HG03575 (cell line): ENCODE results near the gene GOLGA7B.

Experiments used
- ATAC-seq: cut with Tn5 transposase; IDR thresholded peaks from one replicate; pipeline ENCODE4 v1.9.1; 2021; ENCODE audit not compliant: unreplicated experiment, insufficient number of reproducible peaks, low FRiP score; ENCODE audit errors: extremely low read depth

GOLGA7B gene

GRCh38 chr10:97887399-97887798 is 37.8 kb downstream of the GOLGA7B start:
- ATAC-seq, result no peak

GRCh38 chr10:97888134-97888533 is 38.5 kb downstream of the GOLGA7B start:
- ATAC-seq, result no peak

GRCh38 chr10:97888641-97889262 is 39.1 kb downstream of the GOLGA7B start:
- ATAC-seq, result no peak

GRCh38 chr10:97889461-97890265 is 40.0 kb downstream of the GOLGA7B start:
- no peak for ATAC-seq

- ATAC-seq, result no peak
Measured at GRCh38 chr10:97891497-97892167, 42.0 kb downstream of the GOLGA7B start.

- no peak for ATAC-seq
Measured at GRCh38 chr10:97892506-97892905, 42.9 kb downstream of the GOLGA7B start.

- ATAC-seq, result no peak
Measured at GRCh38 chr10:97892939-97893338, 43.3 kb downstream of the GOLGA7B start.

- ATAC-seq, result no peak
Measured at GRCh38 chr10:97894092-97894491, 44.4 kb downstream of the GOLGA7B start.

GRCh38 chr10:97895084-97895483 is 45.4 kb downstream of the GOLGA7B start:
- no peak for ATAC-seq

- ATAC-seq, result no peak
Measured at GRCh38 chr10:97895915-97896314, 46.3 kb downstream of the GOLGA7B start.

- ATAC-seq, result no peak
Measured at GRCh38 chr10:97896756-97897358, 47.2 kb downstream of the GOLGA7B start.

GRCh38 chr10:97898429-97898828 is 48.8 kb downstream of the GOLGA7B start:
- no peak for ATAC-seq

- no peak for ATAC-seq
Measured at GRCh38 chr10:97901381-97901780, 51.7 kb downstream of the GOLGA7B start.

- ATAC-seq, result no peak
Measured at GRCh38 chr10:97903128-97904017, 53.7 kb downstream of the GOLGA7B start.

- ATAC-seq, result no peak
Measured at GRCh38 chr10:97904018-97904381, 54.4 kb downstream of the GOLGA7B start.

- no peak for ATAC-seq
Measured at GRCh38 chr10:97904576-97904975, 54.9 kb downstream of the GOLGA7B start.

- ATAC-seq, result no peak
Measured at GRCh38 chr10:97905276-97905675, 55.6 kb downstream of the GOLGA7B start.

GRCh38 chr10:97907211-97907610 is 57.6 kb downstream of the GOLGA7B start:
- ATAC-seq, result no peak

GRCh38 chr10:97907830-97908229 is 58.2 kb downstream of the GOLGA7B start:
- ATAC-seq, result no peak
